ENCODE results near the gene CDK13.

GRCh38 chr7:40093631-40094350 is 143.7 kb downstream of the CDK13 start:
- TF ChIP-seq CTCF (conservative IDR thresholded peaks at IDR 0.05 in 1 of 2, IDR thresholded peaks at IDR 0.05 in 1 of 2; ENCODE audit: extremely low read depth in 1 of 2, insufficient read depth in 1 of 2, low read depth in 1 of 2, low read length in 2 of 2) (no peak), EZH2 (IDR thresholded peaks at IDR 0.05; ENCODE audit: borderline replicate concordance, low read length) (no peak)
